NCI-H226 (cell line): ENCODE data around the gene SKIC2.

Experiments used
- DNase-seq: peaks from one replicate; pipeline ENCODE4 v3.0.0-alpha.2; 2015

SKIC2 gene

DNA sequence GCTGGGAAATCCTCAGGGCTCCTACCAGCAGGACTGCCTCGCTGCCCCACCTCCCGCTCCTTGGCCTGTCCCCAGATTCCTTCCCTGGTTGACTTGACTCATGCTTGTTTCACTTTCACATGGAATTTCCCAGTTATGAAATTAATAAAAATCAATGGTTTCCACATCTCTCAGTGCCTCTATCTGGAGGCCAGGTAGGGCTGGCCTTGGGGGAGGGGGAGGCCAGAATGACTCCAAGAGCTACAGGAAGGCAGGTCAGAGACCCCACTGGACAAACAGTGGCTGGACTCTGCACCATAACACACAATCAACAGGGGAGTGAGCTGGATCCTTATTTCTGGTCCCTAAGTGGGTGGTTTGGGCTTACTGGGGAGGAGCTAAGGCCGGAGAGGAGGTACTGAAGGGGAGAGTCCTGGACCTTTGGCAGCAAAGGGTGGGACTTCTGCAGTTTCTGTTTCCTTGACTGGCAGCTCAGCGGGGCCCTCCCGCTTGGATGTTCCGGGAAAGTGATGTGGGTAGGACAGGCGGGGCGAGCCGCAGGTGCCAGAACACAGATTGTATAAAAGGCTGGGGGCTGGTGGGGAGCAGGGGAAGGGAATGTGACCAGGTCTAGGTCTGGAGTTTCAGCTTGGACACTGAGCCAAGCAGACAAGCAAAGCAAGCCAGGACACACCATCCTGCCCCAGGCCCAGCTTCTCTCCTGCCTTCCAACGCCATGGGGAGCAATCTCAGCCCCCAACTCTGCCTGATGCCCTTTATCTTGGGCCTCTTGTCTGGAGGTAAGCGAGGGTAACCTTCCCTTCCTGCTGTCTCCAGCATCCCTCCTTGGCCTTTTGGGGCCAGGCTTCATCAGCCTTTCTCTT is 13.2 kb upstream of the SKIC2 start, which contains the start of gene CFB:
CFB (plus strand) TSS at position 589 of the 863 bp plus-strand sequence; CDS start at position 716, 127 bp downstream.
- peak; percentile 93 for DNase-seq

DNA sequence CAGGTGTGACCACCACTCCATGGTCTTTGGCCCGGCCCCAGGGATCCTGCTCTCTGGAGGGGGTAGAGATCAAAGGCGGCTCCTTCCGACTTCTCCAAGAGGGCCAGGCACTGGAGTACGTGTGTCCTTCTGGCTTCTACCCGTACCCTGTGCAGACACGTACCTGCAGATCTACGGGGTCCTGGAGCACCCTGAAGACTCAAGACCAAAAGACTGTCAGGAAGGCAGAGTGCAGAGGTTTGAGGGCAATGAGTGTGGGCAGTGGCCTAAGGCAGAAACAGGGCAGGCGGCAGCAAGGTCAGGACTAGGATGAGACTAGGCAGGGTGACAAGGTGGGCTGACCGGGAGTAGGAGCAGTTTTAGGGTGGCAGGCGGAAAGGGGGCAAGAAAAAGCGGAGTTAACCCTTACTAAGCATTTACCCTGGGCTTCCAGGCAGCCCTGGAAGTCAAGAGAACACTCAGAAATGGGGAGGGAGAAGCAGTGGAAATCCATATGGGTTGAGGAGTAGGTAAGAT is 12.5 kb upstream of the SKIC2 start:
- no peak for DNase-seq

DNA sequence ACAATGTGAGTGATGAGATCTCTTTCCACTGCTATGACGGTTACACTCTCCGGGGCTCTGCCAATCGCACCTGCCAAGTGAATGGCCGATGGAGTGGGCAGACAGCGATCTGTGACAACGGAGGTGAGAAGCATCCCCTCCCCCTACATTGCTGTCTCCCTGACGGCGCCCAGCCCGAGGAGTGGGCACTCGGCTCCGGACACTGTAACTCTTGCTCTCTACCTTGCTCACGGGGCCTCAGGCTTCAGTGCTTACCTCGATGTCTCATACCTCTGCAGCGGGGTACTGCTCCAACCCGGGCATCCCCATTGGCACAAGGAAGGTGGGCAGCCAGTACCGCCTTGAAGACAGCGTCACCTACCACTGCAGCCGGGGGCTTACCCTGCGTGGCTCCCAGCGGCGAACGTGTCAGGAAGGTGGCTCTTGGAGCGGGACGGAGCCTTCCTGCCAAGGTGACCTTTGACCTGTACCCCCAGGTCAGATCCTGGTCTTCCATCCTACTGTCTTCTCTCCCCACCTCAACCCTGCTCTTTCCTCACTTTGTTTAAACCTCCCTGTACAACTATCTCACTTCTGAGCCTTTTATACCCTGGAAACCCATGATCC is 11.8 kb upstream of the SKIC2 start:
- DNase-seq, result no peak

DNA sequence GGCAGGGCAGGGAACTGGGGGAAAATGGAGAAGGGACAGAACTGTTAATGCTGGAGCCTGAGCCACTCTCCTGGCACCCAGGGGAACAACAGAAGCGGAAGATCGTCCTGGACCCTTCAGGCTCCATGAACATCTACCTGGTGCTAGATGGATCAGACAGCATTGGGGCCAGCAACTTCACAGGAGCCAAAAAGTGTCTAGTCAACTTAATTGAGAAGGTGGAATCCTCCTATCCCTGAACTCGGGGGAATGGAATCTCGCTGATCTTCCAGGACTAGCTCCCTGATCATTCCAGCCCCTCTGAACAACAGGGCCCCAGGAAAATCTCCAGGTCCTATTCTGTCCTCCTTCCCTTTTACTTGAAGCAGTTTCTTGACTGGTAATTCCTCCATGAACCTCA is 11.1 kb upstream of the SKIC2 start:
- DNase-seq, result no peak

DNA sequence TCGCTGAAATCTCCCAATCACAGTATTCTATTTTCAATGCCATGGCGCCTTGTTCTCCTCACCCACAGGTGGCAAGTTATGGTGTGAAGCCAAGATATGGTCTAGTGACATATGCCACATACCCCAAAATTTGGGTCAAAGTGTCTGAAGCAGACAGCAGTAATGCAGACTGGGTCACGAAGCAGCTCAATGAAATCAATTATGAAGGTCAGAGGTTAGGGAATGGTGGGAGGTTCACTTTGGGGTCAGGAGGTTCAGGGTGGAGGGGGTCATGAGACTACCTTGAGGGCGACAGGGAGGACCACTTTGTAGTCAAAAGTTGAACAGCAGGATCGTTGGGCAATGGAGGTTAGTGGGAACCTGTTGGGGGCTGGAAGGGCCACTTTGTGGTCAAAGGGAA is 10.7 kb upstream of the SKIC2 start:
- DNase-seq, result no peak

DNA sequence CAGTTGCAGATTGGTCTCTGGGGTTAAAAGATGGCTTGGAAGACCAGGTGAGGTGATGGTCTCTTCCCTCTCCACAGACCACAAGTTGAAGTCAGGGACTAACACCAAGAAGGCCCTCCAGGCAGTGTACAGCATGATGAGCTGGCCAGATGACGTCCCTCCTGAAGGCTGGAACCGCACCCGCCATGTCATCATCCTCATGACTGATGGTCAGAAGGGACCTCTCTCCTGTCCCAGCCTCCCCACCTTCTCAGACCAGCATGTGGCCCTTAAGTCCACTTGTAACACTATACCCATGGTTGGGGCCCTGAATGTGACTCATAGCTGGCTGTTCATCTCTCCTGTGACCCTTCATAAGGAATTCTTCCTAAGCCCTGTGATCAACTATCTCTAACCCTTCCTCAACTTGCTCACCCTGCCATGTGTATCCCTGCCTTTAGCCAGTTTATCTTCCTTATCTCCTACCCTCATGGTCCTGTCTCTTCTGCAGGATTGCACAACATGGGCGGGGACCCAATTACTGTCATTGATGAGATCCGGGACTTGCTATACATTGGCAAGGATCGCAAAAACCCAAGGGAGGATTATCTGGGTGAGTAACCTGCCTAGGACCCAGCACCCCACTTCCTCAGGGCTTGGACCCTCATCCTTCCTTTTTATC is 10.1 kb upstream of the SKIC2 start:
- no peak for DNase-seq

DNA sequence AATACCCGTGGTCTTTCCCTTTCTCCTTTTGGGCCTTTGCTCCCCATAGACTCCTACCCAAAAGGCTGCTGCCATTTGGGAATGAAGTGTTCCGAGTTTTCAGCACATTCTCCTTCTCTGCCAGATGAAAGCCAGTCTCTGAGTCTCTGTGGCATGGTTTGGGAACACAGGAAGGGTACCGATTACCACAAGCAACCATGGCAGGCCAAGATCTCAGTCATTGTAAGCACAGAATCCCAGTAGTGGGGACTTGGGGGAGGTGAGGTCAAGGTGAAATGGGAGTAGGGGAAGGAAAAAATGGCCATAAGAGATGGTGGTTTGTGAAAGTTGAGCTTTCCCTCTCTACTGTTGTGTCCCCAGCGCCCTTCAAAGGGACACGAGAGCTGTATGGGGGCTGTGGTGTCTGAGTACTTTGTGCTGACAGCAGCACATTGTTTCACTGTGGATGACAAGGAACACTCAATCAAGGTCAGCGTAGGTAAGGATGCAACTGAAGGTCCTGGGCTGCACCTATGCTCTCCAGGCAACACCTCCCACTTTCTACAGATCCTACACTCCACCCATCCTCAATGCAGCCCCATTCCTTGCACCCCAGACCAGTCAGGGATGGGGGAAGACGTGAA is 8.9 kb upstream of the SKIC2 start:
- DNase-seq, result no peak

DNA sequence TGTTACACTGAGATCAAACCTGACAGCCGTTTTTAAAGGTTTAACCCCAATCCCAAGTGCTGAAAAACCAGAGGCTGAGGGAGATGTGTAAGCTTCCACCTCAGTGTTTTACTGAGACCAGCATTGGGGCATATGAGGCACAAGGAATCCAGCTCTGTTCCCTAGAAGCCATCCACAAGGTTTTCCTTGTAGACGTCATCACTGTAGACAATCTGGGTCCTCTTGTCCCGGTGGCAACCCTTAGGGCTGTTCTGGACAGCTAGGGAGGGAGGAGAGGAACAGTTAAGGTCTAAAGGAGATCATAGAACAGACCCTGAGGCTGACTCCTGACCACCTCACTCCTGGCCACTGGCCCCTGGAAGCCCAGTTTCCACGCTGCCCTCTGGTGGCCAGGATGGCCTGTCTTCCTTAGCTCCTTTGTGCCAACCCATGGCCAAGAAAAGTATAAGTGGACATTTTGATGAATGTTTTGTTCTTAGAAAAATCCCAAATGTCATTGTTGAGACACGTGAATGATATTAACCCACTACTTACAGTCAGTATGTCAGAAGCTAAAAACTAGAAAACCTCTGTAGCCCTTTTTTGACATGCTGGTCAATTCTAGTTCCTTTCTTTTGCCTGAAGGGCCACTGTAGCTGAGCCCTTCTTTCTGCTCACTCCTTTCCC is 6.7 kb upstream of the SKIC2 start:
- peak; percentile 46 for DNase-seq

DNA sequence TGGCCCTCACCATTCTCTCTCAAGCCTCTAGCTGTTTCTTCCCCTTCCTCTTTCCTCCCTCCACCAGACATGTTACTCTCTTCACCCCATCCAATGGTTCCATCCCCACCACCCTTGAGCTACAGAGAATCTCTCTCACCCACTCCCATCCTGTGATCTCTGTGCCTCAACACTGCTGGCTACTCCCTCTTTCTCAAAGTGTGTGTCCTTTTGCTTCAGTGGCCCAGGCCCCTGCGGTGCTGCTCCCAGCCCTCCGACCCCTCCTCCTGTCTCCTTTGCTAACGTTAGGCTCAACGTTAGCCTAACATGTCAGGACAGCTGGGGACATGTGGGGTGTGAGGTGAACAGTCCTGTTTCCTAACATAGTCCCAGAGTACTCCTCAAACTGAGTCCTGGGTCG is 6.1 kb upstream of the SKIC2 start:
- DNase-seq, result no peak

DNA sequence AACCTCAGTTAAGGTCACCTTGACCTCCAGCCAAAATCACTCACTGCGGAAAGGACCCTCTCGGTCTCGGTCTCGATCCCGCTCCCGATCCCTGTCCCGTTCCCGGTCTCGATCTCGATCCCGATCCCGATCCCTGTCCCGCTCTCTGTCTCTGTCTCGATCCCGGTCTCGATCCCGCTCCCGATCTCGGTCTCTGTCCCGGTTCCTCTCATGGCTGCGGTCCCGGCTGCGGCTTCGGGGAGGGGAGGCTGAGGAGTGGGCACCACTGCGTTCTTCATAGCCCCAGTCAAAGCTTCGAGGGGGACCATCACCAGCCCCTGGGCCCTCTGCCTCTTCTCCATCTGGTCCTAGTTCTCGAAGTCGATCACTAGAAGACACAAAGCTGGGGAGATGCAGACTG is 4.5 kb upstream of the SKIC2 start:
- DNase-seq, result no peak

DNA sequence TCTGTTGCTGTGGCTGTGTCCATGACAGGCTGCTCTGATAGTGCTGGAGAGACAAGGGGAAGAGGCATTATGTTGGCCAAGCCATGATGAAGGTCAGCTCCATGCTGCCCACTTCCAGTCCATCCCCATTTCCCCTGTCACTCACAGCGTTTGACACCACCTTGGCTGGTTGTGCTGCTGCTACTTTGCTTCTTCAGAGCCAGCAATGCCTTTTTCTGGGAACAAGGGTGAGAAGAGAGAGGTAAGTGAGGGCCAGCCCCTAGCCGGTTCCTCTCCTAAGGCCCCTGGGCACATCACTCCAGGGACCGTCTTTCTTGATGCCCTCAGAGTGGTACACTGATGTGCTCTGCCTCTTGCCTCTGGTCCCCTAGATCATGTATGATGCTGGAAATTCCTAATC is 2.2 kb upstream of the SKIC2 start:
- no peak for DNase-seq

DNA sequence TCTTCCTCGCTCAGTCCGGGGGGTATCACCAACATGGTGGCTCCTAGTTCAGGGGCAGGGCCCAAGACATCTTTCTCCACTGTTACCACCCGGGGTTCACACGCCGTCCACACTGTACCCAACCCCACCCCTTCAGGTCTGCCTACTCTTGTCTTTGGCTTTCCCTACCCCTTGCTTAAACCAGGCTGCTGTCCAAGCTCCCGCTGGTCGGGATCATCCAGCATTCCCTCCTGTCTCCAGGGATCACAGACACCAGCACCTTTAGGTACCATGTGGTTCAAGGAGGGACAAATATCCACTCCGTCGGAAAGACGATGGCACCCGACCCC is 599 bp upstream of the SKIC2 start:
- no peak for DNase-seq

DNA sequence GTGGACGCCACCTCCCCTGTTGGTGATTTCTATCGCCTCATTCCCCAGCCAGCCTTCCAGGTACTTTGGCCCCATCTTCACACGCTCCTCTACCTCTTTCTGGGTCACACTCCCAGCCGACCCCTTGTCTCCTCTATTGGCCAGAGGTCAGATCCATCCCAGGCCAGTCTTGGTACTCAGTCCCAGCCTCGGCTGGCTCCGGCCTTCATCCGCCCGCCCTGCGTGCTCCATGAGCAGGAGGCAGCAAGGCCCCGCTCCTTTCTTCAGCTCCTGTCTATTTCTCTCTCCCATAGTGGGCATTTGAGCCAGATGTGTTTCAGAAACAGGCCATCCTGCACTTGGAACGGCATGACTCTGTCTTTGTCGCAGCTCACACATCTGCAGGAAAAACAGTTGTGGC is 2.6 kb downstream of the SKIC2 start:
- DNase-seq, result no peak

DNA sequence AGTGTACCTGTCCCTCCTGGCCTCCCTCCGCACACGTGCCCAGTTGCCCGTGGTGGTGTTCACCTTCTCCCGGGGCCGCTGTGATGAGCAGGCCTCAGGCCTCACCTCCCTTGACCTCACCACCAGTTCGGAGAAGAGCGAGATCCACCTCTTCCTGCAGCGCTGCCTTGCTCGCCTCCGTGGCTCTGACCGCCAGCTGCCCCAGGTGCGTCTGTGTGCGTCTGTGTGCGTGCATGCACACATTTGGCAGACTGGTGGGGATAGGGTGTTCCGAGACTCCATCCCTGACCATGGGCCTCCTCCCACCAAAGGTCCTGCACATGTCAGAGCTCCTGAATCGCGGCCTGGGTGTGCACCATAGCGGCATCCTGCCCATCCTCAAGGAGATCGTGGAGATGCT is 4.9 kb downstream of the SKIC2 start:
- no peak for DNase-seq

DNA sequence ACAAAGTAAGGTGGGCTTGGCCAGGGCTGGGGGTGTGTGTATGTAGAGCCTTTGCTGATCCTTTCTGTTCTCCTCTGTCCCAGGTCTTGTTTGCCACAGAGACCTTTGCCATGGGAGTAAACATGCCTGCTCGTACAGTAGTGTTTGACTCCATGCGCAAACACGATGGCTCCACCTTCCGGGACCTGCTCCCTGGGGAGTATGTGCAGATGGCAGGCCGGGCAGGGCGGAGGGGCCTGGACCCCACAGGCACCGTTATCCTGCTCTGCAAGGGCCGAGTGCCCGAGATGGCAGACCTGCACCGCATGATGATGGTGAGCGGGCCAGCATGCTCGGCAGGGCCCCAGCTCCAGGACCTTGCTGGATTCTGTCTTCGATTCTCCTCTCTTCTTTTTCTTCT is 6.7 kb downstream of the SKIC2 start:
- no peak for DNase-seq

DNA sequence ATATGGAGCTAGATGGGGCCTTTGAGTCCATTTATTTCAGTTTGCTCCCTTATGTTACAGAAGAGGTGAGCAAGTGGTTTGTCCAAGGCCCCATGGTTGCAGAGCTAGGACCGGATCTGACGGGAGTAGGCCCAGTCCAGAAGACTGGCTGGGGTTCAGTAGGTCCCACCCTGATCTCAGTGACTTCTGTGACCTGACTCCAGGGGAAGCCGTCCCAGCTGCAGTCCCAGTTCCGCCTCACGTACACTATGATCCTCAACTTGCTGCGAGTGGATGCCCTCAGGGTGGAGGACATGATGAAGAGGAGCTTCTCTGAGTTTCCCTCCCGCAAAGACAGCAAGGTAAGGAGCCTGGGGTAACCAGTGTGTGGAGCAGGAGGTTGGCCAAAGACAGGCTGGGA is 7.5 kb downstream of the SKIC2 start:
- no peak for DNase-seq

DNA sequence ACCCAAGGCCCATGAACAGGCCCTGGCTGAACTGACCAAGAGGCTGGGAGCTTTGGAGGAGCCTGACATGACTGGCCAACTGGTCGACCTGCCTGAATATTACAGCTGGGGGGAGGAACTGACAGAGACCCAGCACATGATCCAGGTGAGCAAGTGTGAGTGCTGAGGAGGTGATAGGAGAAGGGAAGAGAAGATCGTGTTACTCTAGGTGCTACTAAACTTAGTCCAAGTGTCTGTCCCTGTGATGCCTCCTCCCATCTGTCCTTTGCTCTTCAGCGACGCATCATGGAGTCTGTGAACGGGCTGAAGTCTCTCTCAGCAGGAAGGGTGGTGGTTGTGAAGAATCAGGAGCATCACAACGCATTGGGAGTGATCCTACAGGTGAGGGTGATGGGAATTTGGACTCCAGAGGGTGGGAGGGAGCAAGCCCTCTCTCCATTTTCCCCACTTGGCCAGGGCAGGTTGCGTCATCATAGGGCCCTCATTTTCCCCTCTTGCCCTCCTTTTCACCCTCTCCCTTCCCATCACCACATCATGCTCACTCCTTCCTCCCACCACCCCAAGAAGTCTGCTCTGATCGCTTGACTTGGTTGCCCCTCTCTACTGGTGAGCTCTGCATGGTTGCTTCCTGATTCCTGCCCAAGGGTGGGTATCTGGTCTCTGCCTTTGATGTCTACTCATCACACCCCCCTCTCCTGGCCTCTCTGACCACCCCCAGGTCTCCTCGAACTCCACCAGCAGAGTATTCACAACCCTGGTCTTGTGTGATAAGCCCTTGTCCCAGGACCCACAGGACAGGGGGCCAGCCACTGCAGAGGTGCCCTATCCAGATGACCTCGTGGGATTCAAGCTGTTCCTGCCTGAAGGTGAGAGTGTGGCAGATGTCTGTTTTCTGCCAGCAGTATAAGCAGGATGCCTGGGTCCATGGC is 8.3 kb downstream of the SKIC2 start:
- DNase-seq, result no peak

DNA sequence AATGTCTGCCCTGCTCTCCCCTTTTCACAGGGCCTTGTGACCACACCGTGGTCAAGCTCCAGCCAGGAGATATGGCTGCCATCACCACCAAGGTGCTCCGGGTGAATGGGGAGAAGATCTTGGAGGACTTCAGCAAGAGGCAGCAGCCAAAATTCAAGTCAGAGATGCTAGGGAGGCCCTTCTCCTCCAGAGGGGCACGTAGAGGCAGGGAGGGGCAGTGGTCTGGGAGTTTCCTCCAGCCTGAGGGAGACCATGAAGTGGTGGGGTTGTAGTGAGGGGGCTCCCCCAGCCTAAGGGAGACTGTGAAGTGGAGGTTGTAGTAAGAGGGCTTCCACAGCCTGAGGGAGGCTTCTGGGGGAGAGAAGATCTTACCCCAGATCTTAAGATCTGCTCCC is 8.9 kb downstream of the SKIC2 start:
- no peak for DNase-seq

DNA sequence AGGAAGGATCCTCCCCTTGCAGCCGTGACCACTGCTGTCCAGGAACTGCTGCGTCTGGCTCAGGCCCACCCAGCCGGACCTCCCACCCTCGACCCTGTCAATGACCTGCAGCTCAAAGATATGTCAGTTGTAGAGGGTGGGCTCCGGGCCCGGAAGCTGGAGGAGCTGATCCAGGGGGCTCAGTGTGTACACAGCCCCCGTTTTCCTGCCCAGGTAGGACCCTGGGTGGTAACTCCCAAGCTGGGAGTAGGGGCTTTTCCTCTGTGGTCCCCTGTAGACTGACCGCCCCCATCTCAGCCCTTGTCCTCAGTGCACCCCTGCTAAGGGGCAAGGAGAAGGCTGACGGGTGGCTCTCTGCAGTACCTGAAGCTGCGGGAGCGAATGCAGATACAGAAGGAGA is 9.4 kb downstream of the SKIC2 start:
- DNase-seq, result no peak

DNA sequence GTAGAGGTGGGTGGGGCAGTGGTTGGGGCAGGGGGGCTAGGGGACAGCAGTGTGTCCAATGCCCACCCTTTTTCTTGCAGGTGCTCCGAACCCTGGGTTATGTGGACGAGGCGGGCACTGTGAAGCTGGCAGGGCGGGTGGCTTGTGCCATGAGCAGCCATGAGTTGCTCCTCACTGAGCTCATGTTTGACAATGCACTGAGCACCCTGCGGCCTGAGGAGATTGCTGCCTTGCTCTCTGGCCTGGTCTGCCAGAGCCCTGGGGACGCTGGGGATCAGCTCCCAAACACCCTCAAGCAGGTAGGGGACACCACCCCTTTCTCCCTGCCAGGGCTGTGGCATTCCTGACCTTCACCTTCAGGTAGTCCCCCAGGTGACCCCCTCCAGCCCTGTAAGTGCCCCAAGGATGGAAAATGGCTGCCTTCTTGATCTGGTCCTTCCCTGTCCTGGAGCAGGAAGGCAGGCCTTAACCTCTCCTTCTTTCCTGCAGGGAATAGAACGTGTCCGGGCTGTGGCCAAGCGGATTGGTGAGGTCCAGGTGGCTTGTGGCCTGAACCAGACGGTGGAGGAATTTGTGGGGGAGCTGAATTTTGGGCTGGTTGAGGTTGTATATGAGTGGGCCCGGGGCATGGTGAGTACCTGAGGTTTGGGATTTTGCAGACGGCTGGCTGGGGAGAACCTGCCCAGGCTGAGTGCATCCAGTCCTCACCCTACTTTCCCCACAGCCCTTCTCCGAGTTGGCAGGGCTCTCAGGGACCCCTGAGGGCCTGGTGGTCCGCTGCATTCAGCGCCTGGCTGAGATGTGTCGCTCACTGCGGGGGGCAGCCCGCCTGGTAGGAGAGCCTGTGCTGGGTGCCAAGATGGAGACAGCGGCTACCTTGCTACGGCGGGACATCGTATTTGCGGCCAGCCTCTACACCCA is 10.1 kb downstream of the SKIC2 start:
- DNase-seq, result no peak
